Activated naive CD8-positive, alpha-beta T cell treated with anti-CD3 and anti-CD28 coated beads, Interleukin-2, amount 50 U/mL, for 16 hours (primary cell): ENCODE data around the gene CUEDC1.

Experiments
- DNase-seq: peaks from one replicate; pipeline ENCODE4 v3.0.0-alpha.2; 2020; ENCODE audit warnings: low read depth, low spot score

Gene CUEDC1

DNA sequence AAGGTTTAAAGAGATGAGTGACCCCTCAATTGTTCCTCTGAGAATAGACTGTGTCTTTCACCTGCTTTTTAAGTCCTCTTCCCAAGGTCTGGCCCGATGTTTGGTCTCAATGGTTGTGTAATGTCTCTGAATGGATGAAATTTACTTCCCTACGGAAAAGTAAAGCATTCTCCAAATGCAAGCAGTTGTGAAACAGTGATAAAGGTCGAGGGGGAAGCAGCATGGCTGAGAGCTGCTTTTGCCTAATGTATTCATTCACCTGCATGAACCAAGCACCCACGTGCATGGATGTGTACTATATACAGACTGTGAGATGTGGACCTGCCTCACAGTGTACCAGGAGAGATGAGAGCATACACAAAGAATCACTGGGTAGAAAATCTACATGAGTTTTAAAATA lies 116.8 kb downstream of the CUEDC1 start:
- DNase-seq, result no peak

DNA sequence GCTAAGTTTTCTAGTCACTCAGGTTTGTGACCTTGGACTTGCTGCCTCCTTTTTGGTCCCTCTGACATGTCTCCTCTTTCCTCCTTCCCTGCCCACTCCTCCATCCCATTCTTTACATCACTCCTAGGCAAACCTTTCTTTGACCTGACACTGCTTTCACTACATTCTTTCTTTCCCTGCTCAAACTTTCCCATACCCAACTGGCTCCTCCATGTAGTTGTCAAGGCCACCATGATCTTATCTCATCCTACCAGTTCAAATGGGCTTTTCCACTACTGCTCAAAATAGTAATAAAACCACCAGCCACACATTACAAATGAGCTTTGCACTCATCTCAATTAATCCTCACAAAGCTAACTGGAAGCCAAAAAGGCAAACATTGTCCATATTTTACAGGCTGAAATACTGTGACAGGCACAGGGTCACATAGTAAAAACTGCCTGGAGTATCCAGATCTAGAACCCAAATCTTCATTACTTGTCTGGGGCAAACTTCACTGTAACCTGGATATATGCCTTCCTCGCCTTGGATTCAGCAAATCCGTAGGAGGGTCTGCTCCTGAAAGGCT lies 119.8 kb downstream of the CUEDC1 start:
- no peak for DNase-seq

DNA sequence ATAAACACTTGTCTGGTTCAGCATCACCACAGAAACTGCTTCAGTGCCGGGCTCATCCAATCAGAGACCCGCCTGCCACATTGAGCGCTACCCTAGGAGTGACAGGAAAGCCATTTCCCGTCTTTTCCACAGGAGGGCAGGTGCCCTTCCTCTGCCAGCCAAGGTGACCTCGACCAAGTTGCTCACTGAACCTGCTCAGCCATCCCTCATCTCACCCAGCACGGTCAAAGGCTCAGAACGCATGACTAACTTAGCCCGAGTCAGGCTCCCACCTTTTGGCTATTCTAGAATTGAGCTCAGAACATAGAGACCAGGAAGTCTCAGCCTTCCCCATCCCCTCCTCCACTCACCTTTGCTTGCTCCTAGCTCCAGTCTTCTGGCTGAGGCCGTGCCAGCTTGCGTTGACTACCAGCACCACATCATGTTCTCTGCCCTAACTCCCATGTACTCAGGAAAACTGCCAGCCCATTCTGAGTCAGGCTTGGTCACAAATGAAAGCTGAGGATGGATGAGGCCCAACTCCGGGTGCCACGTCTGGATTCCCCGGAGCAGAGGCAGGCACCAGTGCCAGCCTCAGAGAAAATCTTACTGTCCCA lies 121.0 kb downstream of the CUEDC1 start:
- no peak for DNase-seq

DNA sequence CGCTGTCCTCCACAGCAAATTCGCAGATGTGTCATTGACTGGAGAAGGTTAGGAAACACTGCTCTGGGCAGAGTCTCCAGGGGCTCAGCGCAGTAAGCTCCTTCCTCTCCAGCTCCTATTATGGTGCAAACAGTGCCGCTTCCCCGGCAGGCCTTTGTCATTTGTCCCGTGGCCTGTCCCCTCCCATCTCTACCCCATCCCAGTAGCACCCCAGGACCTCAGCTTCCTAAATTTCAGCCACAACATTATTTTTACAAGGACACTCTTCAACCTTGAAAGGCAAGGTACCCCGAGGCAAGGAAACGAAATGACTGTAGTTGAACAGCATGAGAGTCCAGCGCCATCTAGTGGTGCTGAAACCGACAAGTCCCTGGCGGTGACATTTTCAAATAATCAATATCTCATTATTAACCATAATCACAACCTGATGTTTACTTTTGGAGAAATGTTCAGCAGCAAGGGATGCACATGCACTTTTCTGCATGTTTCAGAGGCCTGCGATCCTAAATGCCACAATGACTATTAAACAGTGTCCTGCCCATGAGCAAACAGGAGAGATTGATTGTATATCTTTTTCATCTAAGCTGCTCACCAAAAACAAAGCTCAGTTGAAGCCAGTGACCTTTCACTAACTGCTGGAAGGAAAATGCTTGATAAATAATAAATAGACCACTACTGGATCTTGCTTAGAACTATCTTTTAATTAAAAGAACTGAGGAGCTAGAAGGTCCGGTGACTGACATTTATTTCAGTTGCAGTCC lies 121.9 kb downstream of the CUEDC1 start:
- peak; percentile 41 for DNase-seq

DNA sequence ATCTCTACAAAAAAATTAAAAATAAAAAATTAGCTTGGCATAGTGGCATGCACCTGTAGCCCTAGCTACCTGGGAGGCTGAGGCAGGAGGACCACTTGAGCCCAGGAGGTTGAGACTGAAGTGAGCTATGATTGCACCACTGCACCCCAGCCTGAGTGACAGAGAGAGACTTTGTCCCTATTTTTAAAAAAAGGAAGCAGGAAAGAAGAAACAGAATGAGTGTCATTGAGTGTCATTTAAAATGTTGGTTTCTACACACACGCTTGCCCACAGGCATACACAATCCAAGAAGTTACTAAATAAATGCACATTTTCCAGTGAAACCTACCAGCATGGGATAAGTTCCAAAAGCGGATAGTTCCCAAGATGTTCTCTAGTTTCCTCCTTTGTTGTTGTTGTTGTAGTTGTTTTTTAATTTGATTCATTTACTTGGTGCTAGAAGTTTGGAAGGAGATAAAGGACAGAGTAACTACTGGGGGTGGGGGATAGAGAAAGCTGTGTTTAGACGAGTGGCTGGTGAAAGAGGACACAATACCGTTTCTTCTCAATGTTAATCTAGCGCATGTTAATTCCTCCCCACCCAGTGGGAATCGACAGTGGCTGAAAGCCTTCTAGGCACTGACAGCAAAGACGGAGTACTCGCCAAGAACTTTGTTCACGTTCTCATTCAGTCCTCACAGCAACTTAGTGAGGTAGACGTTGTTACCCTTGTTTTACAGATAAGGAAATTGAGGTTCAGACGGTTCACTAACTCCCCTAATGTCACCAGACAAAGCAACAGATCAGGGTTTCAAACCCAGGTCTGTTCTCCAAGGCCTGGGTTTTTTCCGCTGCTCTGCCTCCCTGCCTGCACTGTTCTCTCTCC lies 122.7 kb downstream of the CUEDC1 start:
- DNase-seq, result no peak

DNA sequence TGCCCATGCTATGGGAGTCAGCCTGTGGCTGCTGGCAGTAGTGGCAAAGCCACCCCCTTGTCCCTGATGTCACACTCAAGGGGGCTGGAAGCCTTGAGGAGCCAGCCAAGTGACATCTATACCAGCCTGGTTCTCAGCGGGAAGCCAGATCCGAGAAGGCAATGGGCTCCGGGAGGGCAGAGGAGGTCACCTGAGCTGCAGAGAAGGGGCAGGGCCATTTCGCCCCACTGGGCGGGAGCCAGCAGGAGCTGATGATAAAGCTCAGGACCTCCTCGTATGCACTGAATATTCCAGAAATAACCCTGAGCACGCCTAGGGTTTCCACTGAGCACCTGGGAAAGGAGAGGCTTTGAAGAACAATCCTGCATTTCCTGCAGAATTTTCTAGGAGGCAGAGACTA lies 124.3 kb downstream of the CUEDC1 start:
- DNase-seq, result no peak

DNA sequence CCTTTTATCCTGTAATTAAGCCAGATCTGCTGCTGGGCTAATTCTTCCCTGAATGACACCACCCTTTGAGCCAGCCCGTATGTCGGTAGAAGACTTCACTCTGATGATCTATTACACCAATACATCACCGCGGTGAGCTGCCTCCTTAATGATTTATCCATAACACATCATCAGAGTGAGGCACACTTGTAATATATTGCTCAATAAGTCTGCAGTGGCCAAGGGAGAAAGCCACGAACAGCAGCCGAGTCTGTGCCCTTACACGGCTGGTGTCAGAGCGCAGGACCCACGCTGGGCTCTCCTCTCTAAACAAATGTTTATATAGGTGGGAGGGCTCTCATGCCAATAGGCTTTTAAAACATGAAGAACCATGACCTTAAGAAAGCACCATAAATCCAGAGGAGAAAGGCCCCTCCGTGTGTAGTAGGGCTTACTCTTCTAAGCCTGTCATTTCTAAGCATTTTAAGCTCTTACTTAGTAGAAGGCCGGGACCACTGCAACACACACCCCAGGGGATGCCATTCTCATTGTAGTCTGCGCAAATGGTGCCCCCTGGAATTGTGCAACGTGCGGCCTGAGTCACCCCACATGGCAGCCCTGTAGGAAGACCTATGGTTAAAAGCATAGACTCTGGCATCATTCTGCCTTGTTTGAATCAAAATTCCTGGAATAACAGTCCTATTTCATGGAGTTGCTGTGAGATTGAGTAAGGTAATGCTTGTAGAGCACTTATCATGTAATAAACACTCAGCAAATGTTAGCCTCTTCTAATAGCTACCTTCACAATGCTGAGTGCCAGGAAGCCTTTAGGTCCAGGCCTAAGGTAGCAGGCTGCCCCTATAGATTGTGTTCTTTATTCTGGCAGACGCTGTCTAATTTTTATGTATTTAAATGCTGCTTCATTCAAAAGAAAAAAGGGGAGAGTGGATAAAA lies 131.5 kb downstream of the CUEDC1 start:
- no peak for DNase-seq

DNA sequence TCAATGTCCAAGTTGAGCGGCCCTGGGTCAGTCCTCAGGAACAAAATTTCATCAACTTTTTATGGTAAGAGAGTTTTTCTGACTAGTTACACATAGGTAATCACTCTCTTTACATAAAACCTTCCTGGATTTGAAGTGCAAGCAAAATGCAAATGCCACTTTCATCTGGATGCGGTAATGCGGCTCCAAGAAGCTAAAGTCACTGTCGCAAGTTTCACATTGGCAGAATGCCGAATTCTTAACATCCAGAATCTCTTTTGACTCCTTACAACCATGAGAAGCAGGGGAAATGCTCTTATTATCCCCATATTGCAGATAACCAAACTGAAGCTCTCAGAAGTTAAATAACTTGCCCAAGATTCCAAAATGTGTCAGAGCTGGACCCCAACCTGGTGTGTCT lies 135.3 kb downstream of the CUEDC1 start:
- no peak for DNase-seq

DNA sequence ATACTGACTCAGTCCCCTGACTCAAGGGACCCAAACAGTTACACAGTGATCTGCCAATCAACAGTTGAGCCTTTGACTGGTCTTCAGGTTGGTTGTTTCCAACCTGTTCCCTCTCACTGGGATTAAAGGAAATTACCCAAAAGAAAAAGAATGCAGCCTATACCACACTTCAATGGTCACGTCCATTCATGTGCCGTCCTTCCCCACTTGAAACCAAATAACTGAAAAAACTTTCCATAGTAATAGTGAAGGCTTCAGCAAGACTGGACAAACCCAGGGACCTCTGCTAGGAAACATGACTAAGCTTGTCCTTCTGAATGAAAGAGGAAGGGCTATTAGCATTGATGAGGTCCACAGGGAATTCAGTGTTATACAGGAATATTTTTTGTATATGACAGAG lies 135.9 kb downstream of the CUEDC1 start:
- DNase-seq, result no peak

DNA sequence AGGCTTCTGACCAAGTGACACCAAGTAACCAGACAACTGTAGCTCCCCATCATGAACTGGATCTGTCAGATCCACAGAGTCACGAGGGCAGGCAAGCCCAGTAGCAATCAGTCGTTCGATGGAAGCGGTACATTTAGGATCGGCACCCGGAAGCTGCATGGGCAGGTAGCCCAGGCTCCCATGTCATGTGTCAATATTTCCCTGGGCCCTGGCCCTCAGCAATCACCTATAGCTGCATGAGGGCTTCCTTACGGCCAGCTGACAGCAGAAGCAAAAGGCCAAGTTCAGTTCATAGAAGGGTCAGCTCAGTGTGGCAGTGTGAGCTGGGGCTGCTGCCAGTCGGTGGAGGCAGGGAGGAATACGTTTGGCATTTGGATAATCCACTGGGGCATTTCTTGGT lies 137.1 kb downstream of the CUEDC1 start:
- DNase-seq, result no peak

DNA sequence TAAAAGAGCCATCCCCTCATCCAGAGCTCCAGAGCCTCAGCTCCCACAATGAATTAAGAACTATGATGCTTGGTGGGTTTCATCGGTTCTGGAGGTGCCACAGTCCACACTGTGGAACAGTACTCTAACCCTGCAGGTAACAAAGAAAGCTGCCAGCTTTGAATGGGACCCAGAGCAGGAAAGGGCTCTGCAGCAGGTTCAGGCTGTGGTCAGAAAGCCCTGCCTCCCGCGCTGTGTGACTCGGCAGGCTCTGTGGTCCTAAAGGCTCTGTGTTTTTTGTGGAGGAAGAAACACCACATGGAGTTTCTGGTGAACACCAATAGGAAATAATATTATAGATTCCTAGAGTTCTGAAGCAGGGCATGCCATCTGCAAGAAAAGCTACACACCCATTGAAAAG lies 137.9 kb downstream of the CUEDC1 start:
- no peak for DNase-seq

DNA sequence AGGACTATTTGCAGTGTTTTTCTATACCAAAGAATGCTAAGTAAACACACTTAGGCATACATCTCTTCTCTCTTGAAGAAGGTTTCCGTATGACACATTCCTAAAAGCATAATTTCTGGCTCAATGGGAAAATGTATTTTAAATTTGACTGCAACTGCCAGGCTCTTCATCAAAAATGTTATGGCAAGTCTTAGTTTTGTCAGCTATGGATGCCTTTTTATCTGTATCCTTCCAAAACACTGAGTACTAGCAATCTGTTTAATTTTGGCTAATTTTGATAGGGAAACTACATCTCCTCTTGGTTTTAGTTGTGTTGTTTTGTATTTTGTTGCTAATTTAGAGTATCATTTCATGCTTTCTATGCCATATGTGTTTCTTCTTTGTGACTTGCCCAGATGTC lies 140.8 kb downstream of the CUEDC1 start:
- DNase-seq, result no peak

DNA sequence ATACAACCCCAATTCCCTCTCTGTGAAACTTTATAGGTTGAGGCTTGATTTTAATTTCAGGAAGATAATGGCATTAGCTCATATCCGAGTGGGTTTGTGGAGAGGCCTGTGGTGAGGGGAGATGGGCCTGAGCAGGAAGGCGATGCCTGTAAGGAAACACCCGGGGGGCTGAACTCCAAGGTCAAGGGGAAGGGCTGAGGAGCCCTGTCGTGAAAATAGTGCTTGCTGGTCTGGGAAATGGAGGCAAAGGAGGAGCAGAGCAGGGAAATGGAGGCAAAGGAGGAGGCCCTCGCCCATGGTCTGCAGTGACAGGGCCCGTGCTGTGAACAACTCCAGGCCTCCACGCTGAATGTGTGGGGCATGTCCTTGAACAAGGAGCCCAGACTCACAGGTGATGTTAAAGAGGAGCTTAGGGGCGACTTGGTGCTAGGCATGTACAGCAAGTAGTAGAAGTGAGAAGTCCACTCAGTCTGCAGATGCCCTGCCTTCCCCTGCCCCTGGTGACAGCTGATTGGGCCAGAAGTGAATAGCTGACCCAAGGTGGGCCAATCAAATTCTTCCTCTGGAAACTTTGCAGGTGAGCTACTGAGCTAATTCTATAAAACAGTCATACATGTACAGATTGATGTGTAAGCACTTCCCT lies 143.5 kb downstream of the CUEDC1 start:
- no peak for DNase-seq
